HG03575 (cell line): ENCODE results near the gene AKR7A2.

Source experiments
- ATAC-seq: cut with Tn5 transposase; IDR thresholded peaks from one replicate; pipeline ENCODE4 v1.9.1; 2021; ENCODE audit not compliant: unreplicated experiment, insufficient number of reproducible peaks, low FRiP score; ENCODE audit errors: extremely low read depth

Gene AKR7A2

DNA sequence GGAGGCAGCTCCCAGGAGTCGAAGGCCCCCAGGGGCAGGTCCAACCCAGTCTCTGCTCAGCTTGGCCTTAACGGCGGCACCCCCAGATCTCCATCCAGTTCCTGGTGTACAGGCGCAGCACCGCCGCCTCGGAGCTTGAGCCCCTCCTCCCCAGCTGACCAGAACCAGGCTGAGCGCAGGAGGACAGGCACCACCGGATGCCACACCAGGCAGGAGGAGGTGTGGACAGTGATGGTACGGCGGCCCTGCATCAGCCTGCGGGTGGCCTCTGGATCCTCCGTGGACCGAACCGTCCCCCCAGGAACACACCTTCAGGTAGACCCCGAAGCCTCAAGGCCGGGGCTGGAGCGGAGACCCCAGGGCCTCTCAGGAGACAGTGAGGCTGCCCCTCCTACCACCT, 16.5 kb upstream of the AKR7A2 start:
- ATAC-seq = no peak

DNA sequence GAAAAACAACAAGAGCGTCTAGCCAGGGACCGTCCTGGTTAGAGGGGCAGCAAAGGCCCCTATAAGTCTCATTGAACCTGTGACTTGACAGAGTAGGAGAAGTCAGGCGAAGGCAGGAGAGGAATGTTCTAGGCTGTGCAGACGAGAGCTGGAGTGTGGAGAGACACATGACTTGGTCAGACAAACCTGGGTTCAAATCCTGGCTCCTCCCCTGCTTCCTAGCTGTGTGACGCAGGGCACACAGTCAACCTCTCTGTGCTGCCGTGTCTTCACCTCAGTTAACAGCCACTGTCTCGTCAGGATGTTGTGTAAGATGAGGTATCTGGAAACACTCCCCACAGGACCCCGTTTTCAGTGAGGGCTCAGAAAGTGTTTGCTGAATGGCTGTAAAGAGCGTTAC, 15.8 kb upstream of the AKR7A2 start:
- ATAC-seq = no peak

DNA sequence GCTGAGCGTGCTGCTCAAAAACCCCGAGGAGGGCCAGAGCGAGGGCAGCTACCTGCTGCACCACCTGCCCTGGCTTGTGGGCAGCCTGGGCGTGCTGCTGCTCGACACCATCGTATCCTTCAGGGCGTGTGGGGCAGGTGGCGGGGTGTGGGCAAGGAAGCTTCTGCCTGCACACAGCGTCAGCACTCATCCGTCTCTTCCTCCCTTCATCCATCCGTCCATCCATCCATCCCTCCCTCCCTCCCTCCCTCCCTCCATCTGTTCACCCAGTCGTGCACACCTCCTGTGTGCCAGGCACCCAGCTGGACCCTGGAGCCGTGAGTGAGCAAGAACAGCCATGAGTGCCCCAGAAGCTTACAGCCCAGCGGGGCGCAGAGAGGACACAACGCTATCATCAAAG, 15.4 kb upstream of the AKR7A2 start:
- ATAC-seq = no peak

DNA sequence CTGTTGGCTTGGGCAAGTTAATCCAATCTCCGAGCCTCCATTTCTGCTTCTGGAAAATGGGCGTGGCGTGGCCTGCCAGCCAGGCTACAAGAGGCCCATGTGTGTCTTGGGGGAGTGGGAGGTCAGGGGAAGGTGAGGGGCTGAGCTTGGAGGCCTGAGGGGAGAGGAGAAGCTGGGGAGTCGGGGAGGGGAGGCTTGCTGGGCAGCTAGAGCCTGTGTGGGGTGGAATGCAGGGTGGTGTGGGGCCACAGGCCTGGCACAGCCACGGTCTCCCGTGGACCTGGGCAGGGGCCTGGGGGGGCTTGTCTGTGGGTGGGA, 14.8 kb upstream of the AKR7A2 start:
- ATAC-seq = no peak

DNA sequence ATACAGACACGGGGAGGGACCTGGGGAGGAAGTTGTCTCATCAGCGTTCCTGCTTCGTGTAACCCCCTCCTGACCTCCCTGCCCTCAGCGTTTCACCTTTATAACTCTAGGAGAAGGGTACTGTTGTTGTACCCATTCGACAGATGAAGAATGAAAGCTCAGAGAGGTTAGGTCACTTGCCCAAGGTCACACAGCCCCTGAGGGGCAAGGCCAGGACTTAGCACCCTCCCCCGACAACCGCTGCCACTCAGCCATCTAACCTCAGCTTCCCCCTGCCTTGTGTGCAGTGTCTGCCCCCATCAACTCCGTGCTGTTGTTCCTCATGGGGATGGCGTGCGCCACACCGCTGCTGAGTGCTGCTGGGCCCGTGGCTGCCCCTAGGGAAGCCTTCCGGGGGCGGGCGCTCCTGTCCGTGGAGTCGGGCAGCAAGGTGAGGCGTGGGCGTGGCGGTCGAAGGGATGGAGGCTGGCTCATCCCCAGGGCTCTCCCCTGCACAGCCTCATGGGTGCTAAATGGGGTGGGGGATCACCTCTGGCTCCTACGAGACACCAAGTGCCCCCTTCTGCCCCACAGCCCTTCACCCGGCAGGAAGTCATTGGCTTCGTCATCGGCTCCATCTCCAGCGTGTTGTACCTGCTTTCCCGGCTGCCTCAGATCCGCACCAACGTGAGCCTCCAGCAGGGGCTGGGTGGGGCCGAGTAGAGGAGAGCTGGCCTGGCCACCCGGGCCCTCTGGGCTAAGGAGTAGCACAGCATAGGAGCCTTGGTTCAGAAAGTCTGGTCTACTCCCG, 14.2 kb upstream of the AKR7A2 start:
- no peak for ATAC-seq

DNA sequence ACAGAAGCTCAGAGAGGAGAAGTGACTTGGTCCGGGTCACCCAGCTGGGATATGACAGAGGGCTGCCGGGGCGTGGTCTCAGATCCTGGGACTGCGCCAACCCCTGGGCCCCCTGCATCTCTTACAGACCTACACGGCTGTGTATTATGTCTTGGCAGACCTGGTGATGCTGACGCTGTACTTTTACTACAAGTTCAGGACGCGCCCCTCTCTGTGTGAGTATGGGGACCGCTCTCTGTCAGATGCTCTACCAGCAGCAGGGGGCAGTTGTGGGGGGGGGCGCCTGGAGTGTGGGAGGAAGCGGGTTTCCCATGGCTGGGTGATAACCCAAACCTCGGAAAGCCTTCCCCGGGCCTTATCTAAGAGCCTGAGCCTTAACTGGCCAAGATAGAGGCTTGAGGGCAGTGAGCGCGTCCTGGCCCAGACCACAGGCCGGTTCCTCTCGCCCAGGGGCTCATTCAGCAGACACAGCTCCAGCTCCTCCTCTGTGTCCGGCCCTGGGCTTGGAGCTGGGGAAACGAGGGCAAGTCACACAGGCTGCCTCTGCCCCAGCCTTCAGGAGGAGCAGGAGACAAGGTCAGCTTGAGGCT, 13.5 kb upstream of the AKR7A2 start:
- no peak for ATAC-seq

DNA sequence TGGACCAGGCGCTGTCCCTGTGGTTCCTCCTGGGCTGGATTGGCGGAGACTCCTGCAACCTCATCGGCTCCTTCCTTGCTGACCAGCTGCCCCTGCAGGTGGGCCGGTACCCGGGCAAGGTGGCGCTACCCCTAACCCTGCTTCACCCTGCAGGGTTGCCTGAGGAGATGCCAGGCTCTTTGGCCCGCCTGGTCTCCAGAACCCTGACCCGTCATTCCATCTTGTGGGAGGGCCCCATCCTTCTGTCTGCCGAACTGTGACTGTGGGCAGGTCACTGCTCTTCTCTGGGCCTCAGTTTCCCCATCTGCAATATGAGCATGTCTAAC, 12.7 kb upstream of the AKR7A2 start:
- ATAC-seq = no peak

DNA sequence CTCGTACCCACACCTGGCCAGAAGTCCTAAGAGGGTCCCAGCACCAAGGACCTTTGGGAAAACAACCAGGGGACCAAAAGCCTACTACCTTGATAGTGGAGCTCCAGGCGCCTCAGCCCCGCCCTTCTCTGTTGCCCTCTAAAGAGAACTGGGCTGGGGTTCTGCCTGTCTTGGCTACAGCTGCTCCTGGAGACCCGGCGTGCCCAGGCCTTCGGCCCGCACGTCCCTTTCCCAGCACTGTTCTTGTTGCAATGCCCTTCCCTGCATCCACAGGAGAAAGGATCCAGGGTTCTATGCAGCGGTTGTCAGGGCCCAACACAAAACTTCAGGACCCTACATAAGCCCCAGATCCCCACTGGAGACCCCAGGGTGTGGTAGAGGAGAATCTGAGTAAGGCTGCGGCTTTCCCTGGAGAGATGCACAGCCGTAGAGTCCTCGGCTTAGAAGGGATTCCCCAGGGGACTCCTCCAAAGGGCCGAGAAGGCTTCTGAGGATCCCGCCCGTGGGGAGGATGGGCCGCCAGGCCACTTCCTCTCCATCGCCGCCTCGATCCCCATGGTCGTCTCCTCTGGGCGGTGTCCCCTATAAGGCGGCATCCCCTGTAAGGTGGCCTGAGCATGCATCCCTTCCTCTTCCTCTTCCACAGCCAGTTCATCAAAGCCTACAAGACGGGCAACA, 12.2 kb upstream of the AKR7A2 start:
- no peak for ATAC-seq

DNA sequence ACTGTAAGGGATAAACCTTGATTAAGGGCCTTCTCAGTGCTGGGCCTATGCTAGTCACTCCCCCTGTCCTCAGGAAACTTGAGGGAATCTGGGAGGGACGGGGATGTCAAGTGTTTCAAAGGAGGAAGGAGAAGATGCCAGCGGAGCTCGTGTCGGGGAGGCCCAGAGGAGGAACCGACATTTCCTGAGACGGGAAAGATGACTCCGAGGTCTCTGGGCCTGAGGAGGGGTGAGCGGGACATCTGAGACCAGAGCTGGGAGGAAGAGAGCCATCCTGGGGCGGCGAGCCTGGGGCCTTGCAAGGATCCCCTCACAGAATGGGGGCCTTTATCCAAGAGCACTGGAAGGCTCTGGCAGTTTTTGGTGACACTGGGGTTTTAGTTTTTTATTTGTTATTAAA, 10.5 kb upstream of the AKR7A2 start:
- no peak for ATAC-seq

DNA sequence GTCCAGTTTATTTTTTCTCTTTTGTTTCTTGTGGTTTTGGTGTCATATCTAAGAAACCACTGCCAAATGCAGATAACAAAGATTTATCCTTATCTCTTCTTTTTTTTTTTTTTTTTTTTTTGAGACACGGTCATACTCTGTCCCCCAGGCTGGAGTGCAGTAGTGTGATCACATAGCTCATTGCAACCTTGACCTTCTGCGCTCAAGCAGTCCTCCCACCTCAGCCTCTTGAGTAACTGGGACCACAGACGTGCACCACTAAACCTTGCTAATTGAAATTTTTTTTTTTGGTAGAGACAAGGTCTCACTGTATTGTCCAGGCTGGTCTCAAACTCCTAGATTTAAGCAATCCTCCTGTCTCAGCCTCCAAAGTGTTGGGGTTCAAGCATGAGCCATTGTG, 9.1 kb upstream of the AKR7A2 start:
- no peak for ATAC-seq

DNA sequence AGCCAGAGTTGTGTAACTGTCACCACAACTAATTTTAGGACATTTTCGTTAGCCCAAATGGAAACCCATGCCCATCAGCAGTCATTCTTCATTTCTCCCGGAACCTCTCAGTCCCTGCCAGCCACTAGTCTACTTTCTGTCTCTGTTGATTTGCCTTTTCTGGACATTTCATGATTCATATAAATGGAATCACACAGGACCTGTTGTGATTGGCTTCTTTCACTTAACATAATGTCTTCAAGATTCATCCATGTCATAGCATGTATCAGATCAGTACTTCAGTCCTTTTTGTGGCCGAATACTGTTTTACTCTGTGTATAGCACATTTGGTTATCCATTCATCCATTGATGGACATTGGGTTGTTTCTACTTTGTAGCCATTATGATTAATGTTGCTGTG, 7.3 kb upstream of the AKR7A2 start:
- no peak for ATAC-seq

DNA sequence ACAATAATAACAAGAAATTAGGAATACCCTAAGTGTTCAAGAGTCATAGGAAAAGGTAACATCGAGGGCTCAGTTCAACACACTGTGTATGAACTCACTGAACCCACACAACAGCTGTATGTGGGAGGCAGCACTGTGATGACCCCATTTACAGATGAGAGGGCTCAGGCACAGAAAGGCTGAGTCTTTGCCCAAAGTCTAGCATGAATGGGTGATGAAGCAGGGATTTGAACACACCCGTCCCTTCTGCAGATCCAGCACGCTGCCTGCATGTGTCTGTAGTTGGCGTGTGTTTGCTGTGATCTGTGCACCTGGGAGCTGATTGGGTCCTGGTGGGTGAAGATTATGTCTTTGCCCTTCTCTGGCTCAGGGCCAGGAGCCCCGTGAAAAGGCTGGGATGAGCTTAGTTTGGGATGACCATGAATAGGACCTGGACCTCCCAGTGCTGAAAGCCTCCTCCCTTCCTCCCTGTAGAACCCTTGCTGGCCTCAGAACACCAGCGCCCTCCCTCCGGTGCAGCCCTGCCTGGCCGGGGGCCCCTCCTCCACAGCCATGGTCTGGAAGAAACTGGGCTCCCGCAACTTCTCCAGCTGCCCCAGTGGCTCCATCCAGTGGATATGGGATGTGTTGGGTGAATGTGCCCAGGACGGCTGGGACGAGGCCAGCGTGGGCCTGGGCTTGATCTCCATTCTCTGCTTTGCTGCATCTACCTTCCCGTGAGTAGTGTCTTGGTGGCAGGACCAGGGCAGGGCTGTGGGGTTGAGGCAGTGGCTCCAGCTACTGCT, 5.4 kb upstream of the AKR7A2 start:
- ATAC-seq = no peak

DNA sequence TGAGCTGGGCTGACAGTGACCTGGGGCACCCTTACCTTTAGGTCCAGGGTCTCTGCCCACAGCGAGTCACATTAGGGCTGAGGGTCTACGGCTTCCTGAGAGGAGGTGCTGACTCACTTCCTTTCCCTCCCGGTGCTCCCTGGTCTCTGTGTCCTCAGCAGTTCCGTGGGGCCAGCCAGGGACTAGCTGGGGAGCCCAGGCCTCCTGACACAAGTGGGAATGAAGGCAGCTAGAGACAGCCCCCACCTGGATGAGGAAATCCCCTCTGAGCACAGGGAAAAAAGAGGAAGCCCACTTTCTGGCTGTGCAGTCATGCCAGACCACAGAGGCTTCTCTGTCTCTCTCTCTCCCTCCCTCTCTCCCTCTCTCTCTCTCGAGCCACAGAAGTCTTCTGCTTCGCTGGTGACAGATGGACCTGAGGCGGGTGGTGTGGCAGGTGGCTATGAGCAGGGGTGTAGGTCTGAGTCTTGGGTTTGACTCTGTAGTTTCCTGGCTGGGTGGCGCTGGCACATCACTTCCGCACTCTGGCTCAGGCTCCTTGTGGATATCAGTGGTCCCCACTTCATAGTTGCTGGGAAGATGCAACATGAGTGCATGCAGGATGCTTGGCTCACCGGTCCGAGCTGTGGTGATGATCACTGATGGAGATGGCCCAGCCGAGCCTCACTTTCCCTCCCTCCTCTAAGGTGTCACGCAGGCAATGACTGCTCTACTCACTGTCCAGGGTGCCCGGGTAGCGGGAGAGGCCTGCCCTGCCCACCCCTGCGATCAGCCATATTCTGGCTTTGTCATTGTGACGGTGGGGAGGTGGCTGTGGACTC, 3.6 kb upstream of the AKR7A2 start:
- no peak for ATAC-seq

DNA sequence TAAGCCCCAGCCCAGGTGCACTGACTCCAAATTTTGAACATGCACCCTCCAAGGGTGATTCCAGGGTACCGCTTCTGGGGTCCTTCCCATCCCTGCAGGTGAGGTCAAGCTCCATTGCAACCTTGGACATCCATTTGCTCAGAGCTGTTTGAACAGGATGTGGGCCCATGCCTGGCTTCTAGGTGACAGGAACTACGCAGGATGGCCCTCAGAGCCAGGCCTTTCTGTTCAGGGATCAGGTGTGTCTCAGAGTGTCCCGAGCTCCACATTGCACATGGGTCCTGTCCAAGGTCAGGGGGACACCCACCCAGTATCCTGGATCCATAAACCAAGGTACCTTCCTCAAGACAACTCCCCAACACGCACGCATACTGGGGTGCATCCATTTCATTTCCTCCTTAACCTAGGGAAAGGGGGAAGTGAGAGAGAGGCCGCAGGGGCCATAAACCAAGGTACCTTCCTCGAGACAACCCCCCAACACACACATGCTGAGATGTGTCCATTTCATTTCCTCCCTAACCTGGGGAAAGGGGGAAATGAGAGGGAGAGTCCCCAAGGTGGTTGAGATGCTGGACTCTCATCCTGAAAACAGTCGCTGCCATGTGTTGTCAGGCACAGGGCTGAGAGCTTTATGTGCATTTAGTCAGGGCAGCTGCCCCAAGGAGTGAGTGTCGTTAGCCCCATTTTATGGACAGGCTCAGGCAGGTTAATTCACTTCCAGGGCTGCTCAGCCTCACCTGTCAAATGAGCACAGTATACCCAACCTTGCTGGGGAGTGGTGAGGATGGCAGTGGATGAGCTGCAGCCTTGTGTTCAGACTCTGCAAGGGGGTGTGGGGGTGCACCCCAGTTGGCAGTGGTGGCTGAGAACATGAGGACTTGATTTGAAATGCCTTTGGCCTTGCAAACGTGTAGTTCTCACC, 2.3 kb upstream of the AKR7A2 start:
- no peak for ATAC-seq

DNA sequence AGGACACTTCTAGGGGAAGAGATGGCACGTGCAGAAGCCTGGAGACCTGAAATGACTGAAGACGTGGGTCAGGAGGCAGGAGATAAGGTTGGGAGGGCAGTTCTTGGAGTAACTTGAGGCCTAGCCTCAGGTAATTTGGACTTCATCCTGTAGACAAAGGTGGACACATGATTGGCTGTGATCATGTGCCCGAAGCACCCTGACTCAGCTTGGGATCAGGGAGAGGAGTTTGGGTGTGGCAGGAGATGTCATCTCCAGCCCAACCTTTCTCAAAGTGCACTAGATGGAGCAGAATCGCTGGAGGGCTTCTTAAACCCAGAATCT, 1.7 kb upstream of the AKR7A2 start:
- ATAC-seq = no peak

DNA sequence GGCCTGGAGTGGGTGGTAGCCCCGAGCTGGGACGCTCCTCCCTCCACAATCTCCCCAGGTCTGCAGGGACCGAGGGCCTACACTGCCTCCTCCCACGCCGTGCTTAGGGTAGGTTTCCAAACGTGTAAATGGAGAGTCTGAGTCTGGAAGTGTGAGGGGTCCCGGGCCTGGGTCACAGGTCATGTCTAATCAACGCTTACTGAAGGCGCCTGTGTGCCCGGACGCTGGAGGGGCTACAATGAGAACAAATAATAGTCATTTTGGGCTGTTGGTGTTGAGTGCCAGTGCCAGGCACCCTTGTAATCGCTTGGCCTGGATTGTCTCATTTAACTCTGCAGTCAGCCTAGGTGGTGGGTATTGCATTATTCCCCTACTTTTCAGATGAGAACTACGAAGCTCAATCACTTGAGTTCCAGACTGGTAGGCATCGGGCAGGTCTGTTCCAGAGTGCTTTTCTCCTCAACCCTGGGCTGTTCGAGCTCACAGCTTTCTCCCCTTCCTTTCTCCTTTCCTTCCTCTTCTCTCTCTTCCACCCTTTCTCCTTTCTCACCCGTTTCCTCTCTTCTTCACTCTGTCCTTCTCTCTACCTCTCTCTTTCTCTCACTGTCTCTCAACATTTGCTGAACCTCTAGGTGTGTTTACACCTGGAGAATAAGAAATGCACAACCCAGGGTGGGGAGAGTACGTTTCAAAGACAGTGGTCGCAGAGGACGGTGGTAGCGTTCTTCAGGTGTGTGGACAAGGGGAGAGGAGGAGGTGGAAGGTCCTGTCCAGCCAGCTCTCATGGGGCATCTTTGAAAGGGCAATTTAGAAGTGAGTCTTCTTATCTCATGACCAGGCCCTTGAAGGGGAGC, 1.1 kb upstream of the AKR7A2 start:
- no peak for ATAC-seq

DNA sequence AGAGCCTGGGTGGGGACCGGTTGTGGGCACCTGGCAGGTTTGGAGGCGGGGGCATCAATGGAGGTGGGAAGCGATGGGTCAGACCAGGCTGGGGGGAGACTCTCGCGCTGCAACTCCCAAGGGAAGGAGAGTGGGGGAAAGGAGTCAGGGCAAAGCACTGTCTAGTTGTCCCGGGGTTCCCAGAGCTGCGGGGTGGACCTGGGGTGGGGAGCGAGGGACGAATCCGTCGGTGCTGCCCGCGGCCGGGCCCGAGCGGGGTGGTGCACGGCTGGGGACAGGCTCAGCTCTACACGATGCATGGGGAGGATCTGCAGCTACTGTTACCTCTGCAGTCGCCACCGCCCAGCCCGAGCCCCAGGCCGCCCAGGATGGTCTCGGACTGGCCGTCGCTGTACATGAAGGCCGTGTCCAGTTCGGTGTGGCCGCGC, 427 bp downstream of the AKR7A2 start:
- no peak for ATAC-seq
